HepG2 (cell line): Measurements from ENCODE around the gene SLC7A6OS. TPM values are rescaled to one million over a fixed set of nuclear protein-coding genes. Genes with fewer than 3 reads are reported as not detected.

Experiments used
- AHDC1 ChIP-seq: sonication (generic); formaldehyde crosslinking; IDR thresholded peaks from 2 replicates; pipeline ENCODE4 v1.5.1; 2020; ENCODE audit warnings: mild to moderate bottlenecking, missing genetic modification reagents, borderline replicate concordance
- DMAP1 ChIP-seq: IDR thresholded peaks from 2 replicates; pipeline ENCODE4 v1.6.1; 2016
- FOXP1 ChIP-seq, 2 experiments: fragments of 450-650 bp in 1 of 2; IDR thresholded peaks; 2 replicates each; pipeline ENCODE4 v1.6.1; 2017 to 2018; ENCODE audit warnings: antibody characterized with exemption in 1 of 2
- GATAD1 ChIP-seq: IDR thresholded peaks from 2 replicates; pipeline ENCODE4 v1.6.1; 2016; ENCODE audit warnings: missing genetic modification reagents, missing compliant biosample characterization
- HCFC1 ChIP-seq: fragments of 150-350 bp; IDR thresholded peaks from 2 replicates; pipeline ENCODE4 v1.6.1; 2014; ENCODE audit warnings: low read depth, low read length
- HOXA9 ChIP-seq: sonication (generic); formaldehyde crosslinking; IDR thresholded peaks from 2 replicates; pipeline ENCODE4 v1.8.1; 2022; ENCODE audit warnings: missing genetic modification reagents, mild to moderate bottlenecking, moderate library complexity, borderline replicate concordance
- MAF1 ChIP-seq: sonication (generic); formaldehyde crosslinking; IDR thresholded peaks from 2 replicates; pipeline ENCODE4 v1.5.0; 2020; ENCODE audit warnings: missing genetic modification reagents, borderline replicate concordance
- MTF2 ChIP-seq: sonication (generic); formaldehyde crosslinking; IDR thresholded peaks from 2 replicates; pipeline ENCODE4 v1.5.0; 2020; ENCODE audit warnings: missing genetic modification reagents, borderline replicate concordance
- NR2F2 ChIP-seq: IDR thresholded peaks from 2 replicates; pipeline ENCODE4 v1.6.1; 2012; ENCODE audit warnings: low read depth, inconsistent platforms, borderline replicate concordance
- PAF1 ChIP-seq: IDR thresholded peaks from 2 replicates; pipeline ENCODE4 v1.6.1; 2016; ENCODE audit warnings: missing genetic modification reagents, missing compliant biosample characterization
- PITX1 ChIP-seq: sonication (generic); formaldehyde crosslinking; IDR thresholded peaks from 2 replicates; pipeline ENCODE4 v1.5.1; 2020; ENCODE audit warnings: mild to moderate bottlenecking, missing genetic modification reagents
- PREB ChIP-seq: sonication (generic); formaldehyde crosslinking; IDR thresholded peaks from 2 replicates; pipeline ENCODE4 v1.4.0; 2020; ENCODE audit warnings: missing genetic modification reagents
- RFX3 ChIP-seq: IDR thresholded peaks from 2 replicates; pipeline ENCODE4 v1.6.1; 2016; ENCODE audit warnings: missing biosample characterization, missing genetic modification reagents
- RXRA ChIP-seq: sonication (generic); formaldehyde crosslinking; IDR thresholded peaks from 2 replicates; pipeline ENCODE4 v1.5.1; 2020; ENCODE audit warnings: missing genetic modification reagents
- SIN3B ChIP-seq: fragments of 150-350 bp; IDR thresholded peaks from 2 replicates; pipeline ENCODE4 v1.6.1; 2014; ENCODE audit warnings: low read length
- SOX5 ChIP-seq: IDR thresholded peaks from 2 replicates; pipeline ENCODE4 v1.6.1; 2016; ENCODE audit warnings: borderline replicate concordance
- SRSF1 ChIP-seq: fragments of 200-400 bp; formaldehyde crosslinking; optimal IDR thresholded peaks from 2 replicates; pipeline ENCODE3; 2017; ENCODE audit warnings: mild to moderate bottlenecking, low read depth, low read length, moderate library complexity
- ZBTB38 ChIP-seq: sonication (generic); formaldehyde crosslinking; IDR thresholded peaks from 2 replicates; pipeline ENCODE4 v1.5.1; 2020; ENCODE audit warnings: mild to moderate bottlenecking, missing genetic modification reagents
- ZFP36L2 ChIP-seq: sonication (generic); formaldehyde crosslinking; IDR thresholded peaks from 2 replicates; pipeline ENCODE4 v1.4.0; 2020; ENCODE audit warnings: missing genetic modification reagents
- ZFYVE20 ChIP-seq: sonication (generic); formaldehyde crosslinking; IDR thresholded peaks from 2 replicates; pipeline ENCODE4 v1.8.0; 2023; ENCODE audit warnings: low read depth, mild to moderate bottlenecking, moderate library complexity, missing genetic modification reagents, borderline replicate concordance
- ZMAT3 ChIP-seq: sonication (generic); formaldehyde crosslinking; conservative IDR thresholded peaks from 2 replicates; pipeline ENCODE4 v1.7.0; 2021; ENCODE audit warnings: missing genetic modification reagents
- ZNF644 ChIP-seq: IDR thresholded peaks from 2 replicates; pipeline ENCODE4 v1.6.1; 2016; ENCODE audit warnings: low read depth
- ZNF816 ChIP-seq: sonication (generic); formaldehyde crosslinking; IDR thresholded peaks from 2 replicates; pipeline ENCODE4 v1.8.0; 2022; ENCODE audit warnings: missing genetic modification reagents, mild to moderate bottlenecking, borderline replicate concordance
- ZSCAN31 ChIP-seq: sonication (generic); formaldehyde crosslinking; IDR thresholded peaks from 2 replicates; pipeline ENCODE4 v1.5.0; 2020; ENCODE audit warnings: low read depth, mild to moderate bottlenecking, missing genetic modification reagents
- polyA plus RNA-seq, 8 experiments: library from polyadenylated mRNA; depleted of rRNA in 3 of 8; stranded (reverse) in 7 of 8; unstranded in 1 of 8; fragments of >200 nt; fragmentation: Illumina TruSeq in 4 of 8; extraction: Trizol in 4 of 8; gene quantifications; 2 replicates each; pipeline versions ENCODE4 v1.2.1 to v1.2.3, GENCODE V29; 2011 to 2016; ENCODE audit warnings: low read depth in 4 of 8, missing spikeins in 1 of 8, mixed read lengths in 1 of 8; ENCODE audit not compliant: insufficient read depth in 1 of 8
- total RNA-seq, 5 experiments: library from RNA; depleted of rRNA; stranded (reverse); fragments of >200 nt; fragmentation: Illumina TruSeq; extraction: Trizol; gene quantifications; 2 replicates each; pipeline ENCODE4 v1.2.3, GENCODE V29; 2016; ENCODE audit warnings: low read depth in 1 of 5

The SLC7A6OS gene
- total and polyA plus RNA-seq, 2 of the 13 experiments (the other 11 are each of a cell fraction or from before 2014, with no cell fraction given) = 11.2 to 21.5 TPM

GRCh38 chr16:68310774-68311511 is at the start of gene SLC7A6OS, which contains the start of gene PRMT7 (continued):
- TF ChIP-seq SOX5 (CRISPR knock-in tag) (peak; percentile 87), SRSF1 (peak; percentile 66), PREB (CRISPR knock-in tag) (peak; percentile 95), NR2F2 (peak; percentile 19; the same call in 1 of the 2 replicates), FOXP1 (IDR thresholded peaks at IDR 0.05) (no peak), FOXP1 (CRISPR knock-in tag; IDR thresholded peaks at IDR 0.05) (peak; percentile 41; the same call in 1 of the 2 replicates), HCFC1 (peak; percentile 65), MAF1 (CRISPR knock-in tag) (peak; percentile 98), DMAP1 (peak; percentile 96), ZSCAN31 (CRISPR knock-in tag) (peak; percentile 99), RXRA (CRISPR knock-in tag) (peak; percentile 89), ZNF816 (CRISPR knock-in tag) (peak; percentile 100), AHDC1 (peak; percentile 89), ZMAT3 (CRISPR knock-in tag) (peak; percentile 100), SIN3B (peak; percentile 92), RFX3 (no peak; the same call in 1 of the 2 replicates), ZBTB38 (CRISPR knock-in tag) (peak; percentile 98), PAF1 (CRISPR knock-in tag) (no peak), ZFP36L2 (CRISPR knock-in tag) (0 out of 2 replicates have a peak, but pooled peaks have one; percentile 82), GATAD1 (peak; percentile 99), PITX1 (CRISPR knock-in tag) (peak; percentile 94), MTF2 (CRISPR knock-in tag) (peak; percentile 93; the same call in 1 of the 2 replicates), ZFYVE20 (CRISPR knock-in tag) (peak; percentile 80; the same call in 1 of the 2 replicates), HOXA9 (CRISPR knock-in tag) (peak; percentile 99), ZNF644 (CRISPR knock-in tag) (peak; percentile 32; the same call in 1 of the 2 replicates)
